ENCODE results near the gene ABCA13. TPM values are rescaled to one million over a fixed set of nuclear protein-coding genes. Genes with fewer than 3 reads are reported as not detected.
A peak's percentile ranks its signal among the peaks of the same experiment; 100 is the strongest.

The ABCA13 gene
- polyA plus RNA-seq, 1 donor (not counting 4 experiments of a cell fraction or from before 2014, with no cell fraction given) = 0.76 TPM

GRCh38 chr7:48424731-48425130, 253.5 kb downstream of the ABCA13 start:
- peak; percentile 99 for FAIRE-seq
- H4K20me1 ChIP-seq (ENCODE audit: control insufficient read depth, extremely low read depth, insufficient read depth, low read length) = no peaks in the 10 kb centered on the region
- H3K4me2 ChIP-seq (ENCODE audit: control insufficient read depth, extremely low read depth, insufficient read depth, low read depth, low read length) = no peak overlapping the region
- H3K79me2 ChIP-seq (ENCODE audit: control insufficient read depth, insufficient read depth, low read length) = no peaks in the 10 kb centered on the region
- H3K9me1 ChIP-seq (ENCODE audit: control insufficient read depth, extremely low read depth, insufficient read depth, low read length) = no peaks in the 10 kb centered on the region
- H3K9ac ChIP-seq (ENCODE audit: control insufficient read depth, extremely low read depth, insufficient read depth, low read length) = no peak overlapping the region
- H3K27ac ChIP-seq (ENCODE audit: control insufficient read depth, insufficient read depth, low read length) = no peak overlapping the region
- H3K36me3 ChIP-seq (ENCODE audit: control insufficient read depth in 2 of 2, extremely low read depth in 1 of 2, insufficient read depth in 2 of 2, low read length in 2 of 2) = no peaks in the 10 kb centered on the region
- H2AFZ ChIP-seq (ENCODE audit: control insufficient read depth, low read length) = no peak overlapping the region
- H3K4me3 ChIP-seq (ENCODE audit: control insufficient read depth in 2 of 3, extremely low read depth in 1 of 3, insufficient read depth in 2 of 3, low read depth in 1 of 3, low read length in 3 of 3) = no peak overlapping the region
- dilution Hi-C loops (cut with MboI; ENCODE audit: extremely low pct_ligation_motif_present, low sequenced_read_pairs) = no loop called here
- no peaks in the 10 kb centered on the region for H3K27me3 ChIP-seq (ENCODE audit: control insufficient read depth, extremely low read depth, insufficient read depth, low read length)
- no peaks in the 10 kb centered on the region for H3K9me3 ChIP-seq (ENCODE audit: control insufficient read depth, low read depth, low read length)
- DNase-seq (ENCODE audit: low read depth, low spot score) = no peak
- H3K4me1 ChIP-seq (ENCODE audit: control insufficient read depth, extremely low read depth, insufficient read depth, low read length) = peaks cover 41% of the 10 kb centered on the region
- no peak for TF ChIP-seq EZH2 (IDR thresholded peaks at IDR 0.05; ENCODE audit: low read length)
- TF ChIP-seq CTCF (optimal IDR thresholded peaks at IDR 0.05 in 1 of 3, IDR thresholded peaks at IDR 0.05 in 1 of 3, conservative IDR thresholded peaks at IDR 0.05 in 1 of 3; ENCODE audit: extremely low read depth in 1 of 3, insufficient read depth in 2 of 3, low read length in 3 of 3) = peak; percentile 71 to 87 (median 82)

GRCh38 chr7:48426331-48426965, 255.2 kb downstream of the ABCA13 start:
- no peaks in the 10 kb centered on the region for H3K9me3 ChIP-seq (ENCODE audit: control insufficient read depth, low read depth, low read length)
- H3K4me3 ChIP-seq (ENCODE audit: control insufficient read depth in 2 of 3, extremely low read depth in 1 of 3, insufficient read depth in 2 of 3, low read depth in 1 of 3, low read length in 3 of 3) = peak overlapping the region in 1 of 3 experiments; percentile 15
- dilution Hi-C loops (cut with MboI; ENCODE audit: extremely low pct_ligation_motif_present, low sequenced_read_pairs) = no loop called here

More at GRCh38 chr7:48426331-48426965, 255.2 kb downstream of the ABCA13 start:
- H4K20me1 ChIP-seq (ENCODE audit: control insufficient read depth, extremely low read depth, insufficient read depth, low read length) = no peaks in the 10 kb centered on the region
- no peaks in the 10 kb centered on the region for H3K36me3 ChIP-seq (ENCODE audit: control insufficient read depth in 2 of 2, extremely low read depth in 1 of 2, insufficient read depth in 2 of 2, low read length in 2 of 2)
- peaks cover 35% of the 10 kb centered on the region for H3K4me1 ChIP-seq (ENCODE audit: control insufficient read depth, extremely low read depth, insufficient read depth, low read length)
- peak overlapping the region; percentile 74 for H3K4me2 ChIP-seq (ENCODE audit: control insufficient read depth, extremely low read depth, insufficient read depth, low read depth, low read length)
- H3K27ac ChIP-seq (ENCODE audit: control insufficient read depth, insufficient read depth, low read length) = peak overlapping the region; percentile 61
- no peak for TF ChIP-seq CTCF (optimal IDR thresholded peaks at IDR 0.05 in 1 of 3, IDR thresholded peaks at IDR 0.05 in 1 of 3, conservative IDR thresholded peaks at IDR 0.05 in 1 of 3; ENCODE audit: extremely low read depth in 1 of 3, insufficient read depth in 2 of 3, low read length in 3 of 3)
- H3K9me1 ChIP-seq (ENCODE audit: control insufficient read depth, extremely low read depth, insufficient read depth, low read length) = no peaks in the 10 kb centered on the region
- DNase-seq (ENCODE audit: low read depth, low spot score) = no peak
- H3K79me2 ChIP-seq (ENCODE audit: control insufficient read depth, insufficient read depth, low read length) = no peaks in the 10 kb centered on the region
- no peak overlapping the region for H2AFZ ChIP-seq (ENCODE audit: control insufficient read depth, low read length)
- peak; percentile 77 for FAIRE-seq
- H3K27me3 ChIP-seq (ENCODE audit: control insufficient read depth, extremely low read depth, insufficient read depth, low read length) = no peaks in the 10 kb centered on the region
- no peak overlapping the region for H3K9ac ChIP-seq (ENCODE audit: control insufficient read depth, extremely low read depth, insufficient read depth, low read length)
